Measurements from ENCODE around the gene LIPA.

LIPA gene

DNA sequence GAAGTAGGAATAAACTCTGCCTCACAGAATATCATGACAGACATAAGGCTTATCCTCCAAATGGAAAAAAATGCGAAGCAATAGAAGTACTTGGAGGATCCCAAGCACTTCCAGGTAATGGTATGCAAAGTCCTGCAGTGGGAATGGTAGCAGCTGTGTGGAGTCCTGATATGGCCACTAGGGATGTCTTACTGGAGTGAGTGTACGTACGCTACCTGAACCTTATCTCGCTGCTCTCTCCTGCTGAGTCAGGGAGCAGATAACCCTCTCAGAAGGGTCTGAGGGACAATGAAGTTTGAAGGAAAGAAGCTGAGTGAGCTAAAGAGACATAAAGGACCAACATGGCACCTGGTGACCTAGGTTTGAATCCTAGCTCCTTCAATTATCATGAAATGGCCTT, 86.7 kb downstream of the LIPA start:
- no peak for DNase-seq (ENCODE audit: low spot score)

DNA sequence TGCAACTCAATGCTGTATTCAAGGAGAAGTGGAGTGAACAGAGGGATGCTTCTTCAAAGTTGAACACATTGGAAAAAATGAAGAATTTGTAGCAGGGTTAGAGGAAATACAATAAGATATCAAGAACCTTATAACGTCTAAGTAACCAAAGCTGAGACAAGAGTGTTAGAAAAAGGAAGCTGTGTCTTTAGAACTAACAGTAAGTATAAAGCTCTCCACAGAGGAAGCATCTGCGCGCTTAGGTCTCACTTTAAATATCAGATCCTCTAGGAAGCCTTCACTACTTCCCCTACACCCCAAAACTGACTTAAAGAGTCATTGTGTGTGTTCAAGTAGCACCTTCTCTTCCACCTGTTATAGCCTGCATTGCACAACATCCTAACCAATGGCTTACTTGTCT, 87.5 kb downstream of the LIPA start:
- no peak for DNase-seq (ENCODE audit: low spot score)

All from kidney capillary endothelial cell (primary cell).